Mucosa of stomach (tissue), 1 donor: Measurements from ENCODE around the gene PTX4.
"Not testable (repeated sequence)": the region's sequence is repeated elsewhere in the genome, so short reads cannot be mapped to it uniquely, and the experiment has no call there.

ENCODE experiments used
- H3K27me3 ChIP-seq: one replicate; pipeline ENCODE4 v1.7.0; 2013; ENCODE audit warnings: mild to moderate bottlenecking, low read length; ENCODE audit not compliant: control insufficient read depth, insufficient read depth
- H3K36me3 ChIP-seq: one replicate; pipeline ENCODE4 v1.7.0; 2013; ENCODE audit warnings: low read length; ENCODE audit not compliant: control insufficient read depth, insufficient read depth
- H3K4me1 ChIP-seq: one replicate; pipeline ENCODE4 v1.7.0; 2013; ENCODE audit warnings: mild to moderate bottlenecking, low read length; ENCODE audit not compliant: control insufficient read depth, insufficient read depth
- H3K4me3 ChIP-seq: one replicate; pipeline ENCODE4 v1.7.0; 2013; ENCODE audit warnings: low read length
- H3K9ac ChIP-seq: one replicate; pipeline ENCODE4 v1.7.0; 2013; ENCODE audit warnings: mild to moderate bottlenecking, low read length, moderate library complexity
- H3K9me3 ChIP-seq: one replicate; pipeline ENCODE4 v1.7.0; 2013; ENCODE audit warnings: mild to moderate bottlenecking, low read length, moderate library complexity; ENCODE audit not compliant: control insufficient read depth
- donor health status: Pancreatic carcinoma.

Gene PTX4

DNA sequence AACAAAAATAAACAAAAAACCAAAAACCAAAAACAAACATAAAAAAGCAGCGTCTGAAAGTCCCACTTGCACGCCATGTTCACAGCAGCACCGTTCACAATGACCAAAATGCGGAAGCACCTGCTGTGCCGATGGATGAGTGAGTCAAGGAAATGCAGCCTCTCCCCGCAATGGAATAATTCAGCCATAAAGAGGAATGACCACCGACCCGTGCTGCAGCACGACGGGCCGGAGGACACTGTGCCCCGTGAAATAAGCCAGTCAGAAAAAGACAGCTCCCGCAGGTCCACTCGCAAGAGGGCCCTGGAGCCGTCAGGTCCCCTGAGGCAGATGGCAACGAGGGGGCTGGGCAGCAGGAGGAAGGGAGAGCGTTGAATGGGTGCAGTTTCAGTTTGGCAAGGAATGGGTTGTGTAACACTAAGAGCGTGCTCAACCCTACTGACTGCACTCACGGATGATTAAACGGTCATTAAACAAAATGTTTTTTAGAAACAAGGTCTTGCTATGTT, 19.0 kb downstream of the PTX4 start:
- H3K9me3 ChIP-seq: no peaks in the 10 kb centered on the region
- H3K36me3 ChIP-seq: no peaks in the 10 kb centered on the region
- no peak overlapping the region for H3K4me3 ChIP-seq
- H3K27me3 ChIP-seq: no peaks in the 10 kb centered on the region
- peaks cover 20% of the 10 kb centered on the region for H3K4me1 ChIP-seq
- H3K9ac ChIP-seq: no peak overlapping the region

DNA sequence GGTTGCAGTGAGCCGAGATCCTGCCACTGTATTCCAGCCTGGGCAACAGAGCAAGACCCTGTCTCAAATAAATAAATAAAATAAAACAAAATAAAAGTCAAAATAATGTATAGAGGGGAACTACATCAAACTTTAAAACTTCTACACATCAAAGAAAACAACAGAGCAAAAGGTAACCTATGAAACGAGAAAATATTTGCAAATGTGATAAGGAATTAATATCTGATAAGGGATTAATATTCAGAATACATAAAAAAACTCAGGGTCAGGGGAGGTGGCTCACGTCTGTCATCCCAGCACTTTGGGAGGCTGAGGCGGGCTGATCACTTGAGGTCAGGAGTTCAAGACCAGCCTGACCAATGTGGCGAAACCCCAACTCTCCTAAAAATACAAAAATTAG, 19.6 kb downstream of the PTX4 start:
- peaks cover 18% of the 10 kb centered on the region for H3K4me1 ChIP-seq
- not testable (repeated sequence) for H3K36me3 ChIP-seq, H3K9me3 ChIP-seq, H3K4me3 ChIP-seq, H3K9ac ChIP-seq, H3K27me3 ChIP-seq

DNA sequence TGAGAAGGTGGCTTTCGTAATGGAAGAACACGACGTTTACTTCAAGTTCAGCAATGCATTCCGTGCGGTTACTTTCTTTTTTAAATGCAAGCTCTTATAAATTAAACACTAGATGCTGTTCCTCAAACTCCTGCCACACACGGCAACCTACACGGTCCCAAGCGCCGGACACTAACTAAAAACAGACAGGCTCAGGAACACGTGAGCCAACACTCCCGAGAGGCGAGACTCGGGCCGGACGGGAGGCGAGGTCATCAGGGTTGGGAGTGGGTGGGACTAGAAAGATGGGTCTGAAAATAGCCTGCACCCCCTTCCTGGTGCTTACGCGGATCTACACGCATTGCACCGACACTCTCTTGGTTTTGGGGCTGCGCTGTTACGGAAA, 20.3 kb downstream of the PTX4 start:
- Histone ChIP-seq H3K4me3 (no peak overlapping the region), H3K36me3 (no peaks in the 10 kb centered on the region), H3K27me3 (no peaks in the 10 kb centered on the region), H3K9ac (no peak overlapping the region), H3K4me1 (peaks cover 12% of the 10 kb centered on the region), H3K9me3 (no peaks in the 10 kb centered on the region)

DNA sequence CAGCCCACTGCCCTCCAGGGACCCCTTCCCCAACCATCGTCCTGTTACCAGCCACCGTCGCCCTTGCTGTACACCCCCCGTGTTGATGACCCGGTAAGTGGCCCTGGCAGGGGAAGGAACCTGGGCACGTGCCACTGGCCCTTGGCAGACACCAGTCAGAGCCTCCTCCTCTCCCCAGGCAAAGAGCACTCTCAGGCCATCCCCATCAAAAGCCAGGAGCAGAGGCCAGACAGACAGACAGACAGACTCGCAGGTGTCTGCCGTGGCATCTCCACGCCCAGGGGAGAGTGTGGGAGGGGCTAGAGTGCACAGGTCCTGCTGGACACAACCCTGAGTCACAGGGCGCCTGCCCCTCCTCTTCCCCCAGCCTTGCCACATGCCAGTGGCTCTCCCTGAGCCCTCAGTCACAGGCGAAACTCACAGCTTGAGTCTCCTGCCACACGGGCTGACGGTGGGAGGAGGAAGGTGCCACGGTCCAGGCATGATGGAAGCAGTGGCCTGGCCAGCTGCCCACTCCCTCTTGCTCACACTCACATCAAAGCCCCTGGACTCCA, 21.7 kb downstream of the PTX4 start:
- H3K4me1 ChIP-seq: peaks cover 8% of the 10 kb centered on the region
- H3K4me3 ChIP-seq: no peak overlapping the region
- no peaks in the 10 kb centered on the region for H3K27me3 ChIP-seq
- no peak overlapping the region for H3K9ac ChIP-seq
- H3K9me3 ChIP-seq: no peaks in the 10 kb centered on the region
- no peaks in the 10 kb centered on the region for H3K36me3 ChIP-seq

DNA sequence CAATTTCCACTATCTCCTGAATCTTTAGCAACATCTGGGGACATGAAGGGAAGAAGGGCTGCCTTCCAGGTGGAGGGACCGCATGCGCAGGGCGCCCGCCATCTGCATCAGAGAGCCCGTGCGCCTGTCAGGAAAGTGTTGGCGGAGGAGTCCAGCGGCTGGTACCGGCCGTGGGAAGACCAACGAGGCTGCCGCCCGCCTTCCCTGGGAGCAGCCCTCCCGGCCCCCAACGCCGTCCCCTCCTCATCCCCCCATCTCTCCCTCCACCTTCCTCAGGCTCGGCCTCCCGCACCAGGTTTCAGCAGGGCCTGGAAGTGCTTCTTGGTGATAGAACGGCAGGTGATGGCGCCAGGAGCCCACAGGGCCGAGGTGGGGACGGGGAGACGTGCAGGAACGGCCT, 22.7 kb downstream of the PTX4 start:
- Histone ChIP-seq H3K4me3 (no peak overlapping the region), H3K36me3 (no peaks in the 10 kb centered on the region), H3K9ac (no peak overlapping the region), H3K9me3 (no peaks in the 10 kb centered on the region), H3K4me1 (peaks cover 5% of the 10 kb centered on the region), H3K27me3 (no peaks in the 10 kb centered on the region)

DNA sequence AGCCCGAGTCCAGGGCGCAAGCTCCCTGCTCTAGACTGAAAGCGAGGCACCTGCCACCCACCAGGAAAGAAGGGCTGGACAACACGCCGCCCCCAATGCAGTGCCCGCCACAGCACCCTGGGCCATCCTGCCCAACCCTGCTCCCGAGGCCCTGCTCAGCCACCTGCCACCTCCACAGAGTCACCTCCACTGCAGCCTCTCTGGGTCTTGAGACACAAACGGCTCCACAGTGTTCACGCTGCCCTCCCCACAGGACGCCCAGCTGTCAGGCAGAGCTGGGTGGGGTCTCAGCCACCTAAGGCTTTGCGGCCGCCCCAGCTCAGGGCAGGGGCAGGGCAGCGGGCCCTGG, 23.2 kb downstream of the PTX4 start:
- Histone ChIP-seq H3K36me3 (no peaks in the 10 kb centered on the region), H3K4me3 (no peak overlapping the region), H3K9me3 (no peaks in the 10 kb centered on the region), H3K9ac (no peak overlapping the region), H3K4me1 (no peaks in the 10 kb centered on the region), H3K27me3 (no peaks in the 10 kb centered on the region)

DNA sequence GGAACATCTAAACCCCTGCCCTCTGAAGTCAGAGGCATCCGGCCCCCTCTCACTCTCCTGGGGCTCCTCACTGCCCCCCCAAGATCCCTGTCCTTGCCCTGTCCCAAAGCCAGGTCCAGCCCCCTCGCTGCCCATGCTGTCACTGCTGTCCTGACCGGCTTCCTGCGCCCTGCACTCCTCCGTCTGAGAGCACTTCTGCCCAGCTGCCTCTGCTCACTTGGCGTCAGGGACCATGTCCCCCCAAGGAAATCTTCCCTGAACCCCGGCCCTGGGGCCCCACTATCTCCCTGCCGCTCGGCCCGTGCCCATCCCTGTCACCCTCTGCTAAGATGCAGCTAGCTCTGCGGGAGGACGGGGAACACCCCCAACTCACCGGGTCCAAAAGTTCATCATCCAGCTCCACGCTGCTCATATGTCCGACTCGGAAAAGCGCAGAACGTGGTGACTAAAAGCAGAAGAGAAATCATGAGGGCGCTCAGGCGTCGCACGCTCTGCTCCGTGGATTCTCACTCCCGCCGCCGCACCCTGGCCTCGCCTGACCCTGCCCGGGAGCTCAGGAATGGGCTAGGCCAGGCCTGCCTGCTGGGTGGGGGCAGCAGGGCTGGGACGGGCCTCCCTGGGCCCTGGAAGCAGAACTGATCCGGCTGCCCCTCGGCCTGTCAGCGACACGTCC, 23.7 kb downstream of the PTX4 start:
- Histone ChIP-seq H3K27me3 (no peaks in the 10 kb centered on the region), H3K4me3 (no peak overlapping the region), H3K9ac (no peak overlapping the region), H3K4me1 (no peaks in the 10 kb centered on the region), H3K36me3 (no peaks in the 10 kb centered on the region), H3K9me3 (no peaks in the 10 kb centered on the region)

DNA sequence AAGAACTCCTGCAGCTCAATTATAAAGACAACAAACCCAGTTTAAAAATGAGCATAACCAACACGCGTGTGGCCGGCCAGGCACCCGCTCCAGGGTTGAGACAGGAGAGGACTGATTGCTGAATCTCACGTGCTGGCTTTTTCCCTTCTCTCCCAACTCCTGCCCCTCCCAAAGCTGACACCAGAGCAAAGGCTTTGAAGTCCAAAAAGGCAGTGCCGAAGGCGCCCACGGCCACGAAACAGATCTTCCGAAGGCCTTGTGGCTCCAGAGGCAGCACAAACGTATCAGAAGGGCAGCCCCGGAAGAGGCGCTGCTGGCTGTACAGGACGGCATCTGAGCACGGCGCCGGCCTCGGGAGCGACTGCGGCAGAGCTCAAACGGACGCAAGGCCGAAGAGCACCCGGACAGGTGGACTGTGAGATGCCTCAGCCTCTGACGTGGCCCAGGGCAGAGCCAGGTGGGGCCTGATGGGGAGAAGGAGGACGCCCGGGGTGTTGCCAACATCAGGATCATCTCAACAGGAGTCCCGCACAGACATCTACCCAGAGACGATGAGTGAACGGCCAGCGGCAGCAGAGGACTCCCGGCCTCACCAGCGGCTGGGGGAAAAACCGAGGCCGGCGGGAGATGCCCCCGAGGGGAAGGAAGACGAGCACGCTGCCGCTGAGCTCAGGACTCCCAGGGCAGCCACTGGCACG, 24.4 kb downstream of the PTX4 start:
- H3K36me3 ChIP-seq: no peaks in the 10 kb centered on the region
- no peaks in the 10 kb centered on the region for H3K4me1 ChIP-seq
- no peak overlapping the region for H3K9ac ChIP-seq
- H3K9me3 ChIP-seq: no peaks in the 10 kb centered on the region
- H3K4me3 ChIP-seq: no peak overlapping the region
- no peaks in the 10 kb centered on the region for H3K27me3 ChIP-seq

DNA sequence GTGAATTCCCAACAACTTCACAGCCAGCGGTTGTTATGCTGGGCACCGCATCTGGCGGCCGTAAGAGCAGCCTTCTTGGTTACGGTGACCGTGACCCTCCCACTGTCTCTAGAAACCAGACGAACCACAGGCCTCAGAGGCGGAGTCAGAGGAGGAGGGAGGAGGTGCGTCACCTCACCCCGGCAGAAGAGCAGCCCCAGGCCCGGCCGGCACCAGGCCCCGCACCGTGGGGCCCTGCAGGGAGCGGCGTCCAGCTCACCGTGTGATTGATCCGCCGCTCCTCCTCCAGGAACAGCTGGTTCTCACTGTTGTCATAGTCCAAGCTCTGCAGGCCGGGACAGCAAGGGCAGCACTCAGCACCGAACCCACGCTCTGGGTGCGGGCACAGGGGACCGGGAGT, 27.6 kb downstream of the PTX4 start:
- Histone ChIP-seq H3K9ac (no peak overlapping the region), H3K27me3 (no peaks in the 10 kb centered on the region), H3K4me1 (no peaks in the 10 kb centered on the region), H3K4me3 (no peak overlapping the region), H3K9me3 (no peaks in the 10 kb centered on the region), H3K36me3 (no peaks in the 10 kb centered on the region)

DNA sequence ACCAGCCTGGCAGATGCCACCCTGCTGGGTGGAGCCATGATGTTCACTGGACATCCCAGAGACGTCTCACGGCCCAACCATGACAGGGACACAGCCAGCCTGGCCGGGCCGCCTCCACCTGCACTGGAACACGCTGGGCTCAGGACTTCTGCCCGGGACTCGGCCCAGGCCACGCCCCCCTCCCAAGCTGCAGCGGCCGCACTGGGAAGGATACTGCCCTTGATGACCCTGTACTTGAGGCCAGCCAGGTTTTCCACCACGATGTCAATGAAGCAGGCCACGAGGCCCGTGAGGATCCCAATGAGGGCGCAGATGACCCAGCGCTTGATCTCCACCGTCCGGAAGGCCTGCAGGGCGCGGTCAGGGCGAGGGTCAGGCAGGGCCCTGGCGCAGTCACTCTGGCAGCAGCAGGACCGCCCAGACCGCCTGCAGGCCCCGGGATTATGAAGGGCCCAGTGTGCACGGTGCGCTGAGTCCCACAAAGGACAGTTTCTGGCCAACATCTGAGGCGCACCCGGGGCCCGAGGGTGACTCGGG, 28.1 kb downstream of the PTX4 start:
- Histone ChIP-seq H3K36me3 (no peaks in the 10 kb centered on the region), H3K4me1 (no peaks in the 10 kb centered on the region), H3K9ac (no peak overlapping the region), H3K27me3 (no peaks in the 10 kb centered on the region), H3K9me3 (no peaks in the 10 kb centered on the region), H3K4me3 (no peak overlapping the region)

DNA sequence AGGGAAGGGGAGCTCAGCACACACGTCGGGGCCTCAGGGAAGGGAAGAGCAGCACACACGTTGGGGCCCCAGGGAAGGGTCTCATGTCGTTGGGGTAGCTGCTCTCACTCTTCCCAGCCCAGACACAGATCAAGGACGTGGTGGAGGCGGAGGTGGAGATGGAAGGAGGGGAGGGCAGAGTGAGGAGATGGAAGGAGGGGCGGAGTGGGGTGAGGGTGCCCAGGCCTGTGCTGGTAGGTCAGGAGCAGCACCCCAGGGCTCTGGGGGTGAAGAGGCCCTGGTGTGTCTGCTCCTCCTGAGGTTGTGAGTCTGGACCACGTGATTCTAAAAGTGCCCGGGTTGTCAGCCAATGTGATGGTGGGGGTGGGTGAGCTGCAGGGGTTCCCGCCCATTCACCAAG, 28.8 kb downstream of the PTX4 start:
- Histone ChIP-seq H3K27me3 (no peaks in the 10 kb centered on the region), H3K4me3 (no peak overlapping the region), H3K9ac (no peak overlapping the region), H3K4me1 (no peaks in the 10 kb centered on the region), H3K9me3 (no peaks in the 10 kb centered on the region), H3K36me3 (no peaks in the 10 kb centered on the region)

DNA sequence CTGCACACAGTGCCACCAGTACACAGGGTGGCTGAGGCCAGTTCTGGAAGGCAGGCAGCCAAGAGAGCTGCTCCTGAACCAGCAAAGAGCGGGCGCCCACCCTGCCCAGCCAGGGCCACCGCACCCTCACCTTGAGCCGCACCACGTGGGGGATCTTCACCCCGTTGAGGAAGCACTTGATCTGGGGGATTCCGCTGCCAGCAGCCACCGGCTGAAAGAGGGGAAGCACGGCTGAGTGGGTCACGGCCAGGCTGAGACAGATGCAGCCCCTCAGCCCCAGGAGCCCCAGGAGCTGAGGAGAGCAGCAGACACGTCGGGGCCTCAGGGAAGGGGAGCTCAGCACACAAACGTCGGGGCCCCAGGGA, 29.8 kb downstream of the PTX4 start:
- H3K9me3 ChIP-seq: no peaks in the 10 kb centered on the region
- no peaks in the 10 kb centered on the region for H3K27me3 ChIP-seq

More for the DNA sequence above, 29.8 kb downstream of the PTX4 start:
- Histone ChIP-seq H3K36me3 (no peaks in the 10 kb centered on the region), H3K9ac (no peak overlapping the region), H3K4me1 (no peaks in the 10 kb centered on the region), H3K4me3 (no peak overlapping the region)
